Measurements from ENCODE around the gene EDAR.

EDAR gene

GRCh38 chr2:108978709-108979111, 10.3 kb downstream of the EDAR start:
- Histone ChIP-seq H3K27me3 (ENCODE audit: insufficient read depth, poor library complexity, severe bottlenecking) (peaks cover 3% of the 10 kb centered on the region), H3K4me3 (replicated peaks; ENCODE audit: insufficient read depth, low read length) (no peak overlapping the region), H3K27ac (replicated peaks) (no peak overlapping the region)
- no peak for DNase-seq (ENCODE audit: low read depth in 1 of 2, low spot score in 1 of 2)
- TF ChIP-seq POLR2AphosphoS5 (IDR thresholded peaks at IDR 0.05; ENCODE audit: low read depth) (no peak), GABPA (IDR thresholded peaks at IDR 0.05; ENCODE audit: low read depth) (no peak), SPI1 (IDR thresholded peaks at IDR 0.05; ENCODE audit: borderline replicate concordance, low read depth) (no peak)
- TF ChIP-seq, protein P1, sequence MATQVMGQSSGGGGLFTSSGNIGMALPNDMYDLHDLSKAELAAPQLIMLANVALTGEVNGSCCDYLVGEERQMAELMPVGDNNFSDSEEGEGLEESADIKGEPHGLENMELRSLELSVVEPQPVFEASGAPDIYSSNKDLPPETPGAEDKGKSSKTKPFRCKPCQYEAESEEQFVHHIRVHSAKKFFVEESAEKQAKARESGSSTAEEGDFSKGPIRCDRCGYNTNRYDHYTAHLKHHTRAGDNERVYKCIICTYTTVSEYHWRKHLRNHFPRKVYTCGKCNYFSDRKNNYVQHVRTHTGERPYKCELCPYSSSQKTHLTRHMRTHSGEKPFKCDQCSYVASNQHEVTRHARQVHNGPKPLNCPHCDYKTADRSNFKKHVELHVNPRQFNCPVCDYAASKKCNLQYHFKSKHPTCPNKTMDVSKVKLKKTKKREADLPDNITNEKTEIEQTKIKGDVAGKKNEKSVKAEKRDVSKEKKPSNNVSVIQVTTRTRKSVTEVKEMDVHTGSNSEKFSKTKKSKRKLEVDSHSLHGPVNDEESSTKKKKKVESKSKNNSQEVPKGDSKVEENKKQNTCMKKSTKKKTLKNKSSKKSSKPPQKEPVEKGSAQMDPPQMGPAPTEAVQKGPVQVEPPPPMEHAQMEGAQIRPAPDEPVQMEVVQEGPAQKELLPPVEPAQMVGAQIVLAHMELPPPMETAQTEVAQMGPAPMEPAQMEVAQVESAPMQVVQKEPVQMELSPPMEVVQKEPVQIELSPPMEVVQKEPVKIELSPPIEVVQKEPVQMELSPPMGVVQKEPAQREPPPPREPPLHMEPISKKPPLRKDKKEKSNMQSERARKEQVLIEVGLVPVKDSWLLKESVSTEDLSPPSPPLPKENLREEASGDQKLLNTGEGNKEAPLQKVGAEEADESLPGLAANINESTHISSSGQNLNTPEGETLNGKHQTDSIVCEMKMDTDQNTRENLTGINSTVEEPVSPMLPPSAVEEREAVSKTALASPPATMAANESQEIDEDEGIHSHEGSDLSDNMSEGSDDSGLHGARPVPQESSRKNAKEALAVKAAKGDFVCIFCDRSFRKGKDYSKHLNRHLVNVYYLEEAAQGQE (IDR thresholded peaks at IDR 0.05; ENCODE audit: insufficient replicate concordance, low read depth): no peak
- TF ChIP-seq, protein P2, sequence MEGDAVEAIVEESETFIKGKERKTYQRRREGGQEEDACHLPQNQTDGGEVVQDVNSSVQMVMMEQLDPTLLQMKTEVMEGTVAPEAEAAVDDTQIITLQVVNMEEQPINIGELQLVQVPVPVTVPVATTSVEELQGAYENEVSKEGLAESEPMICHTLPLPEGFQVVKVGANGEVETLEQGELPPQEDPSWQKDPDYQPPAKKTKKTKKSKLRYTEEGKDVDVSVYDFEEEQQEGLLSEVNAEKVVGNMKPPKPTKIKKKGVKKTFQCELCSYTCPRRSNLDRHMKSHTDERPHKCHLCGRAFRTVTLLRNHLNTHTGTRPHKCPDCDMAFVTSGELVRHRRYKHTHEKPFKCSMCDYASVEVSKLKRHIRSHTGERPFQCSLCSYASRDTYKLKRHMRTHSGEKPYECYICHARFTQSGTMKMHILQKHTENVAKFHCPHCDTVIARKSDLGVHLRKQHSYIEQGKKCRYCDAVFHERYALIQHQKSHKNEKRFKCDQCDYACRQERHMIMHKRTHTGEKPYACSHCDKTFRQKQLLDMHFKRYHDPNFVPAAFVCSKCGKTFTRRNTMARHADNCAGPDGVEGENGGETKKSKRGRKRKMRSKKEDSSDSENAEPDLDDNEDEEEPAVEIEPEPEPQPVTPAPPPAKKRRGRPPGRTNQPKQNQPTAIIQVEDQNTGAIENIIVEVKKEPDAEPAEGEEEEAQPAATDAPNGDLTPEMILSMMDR (IDR thresholded peaks at IDR 0.05; ENCODE audit: insufficient read depth, low read length): no peak

- TF ChIP-seq, protein P1 (IDR thresholded peaks at IDR 0.05; ENCODE audit: insufficient replicate concordance, low read depth): no peak
- no peak for TF ChIP-seq GABPA (IDR thresholded peaks at IDR 0.05; ENCODE audit: low read depth)
- TF ChIP-seq, protein P2 (IDR thresholded peaks at IDR 0.05; ENCODE audit: insufficient read depth, low read length): no peak
- TF ChIP-seq SPI1 (IDR thresholded peaks at IDR 0.05; ENCODE audit: borderline replicate concordance, low read depth): no peak
- TF ChIP-seq POLR2AphosphoS5 (IDR thresholded peaks at IDR 0.05; ENCODE audit: low read depth): no peak
- H3K27me3 ChIP-seq (ENCODE audit: insufficient read depth, poor library complexity, severe bottlenecking): peaks cover 3% of the 10 kb centered on the region
- DNase-seq (ENCODE audit: low read depth in 1 of 2, low spot score in 1 of 2): no peak
- H3K27ac ChIP-seq (replicated peaks): no peak overlapping the region
- no peak overlapping the region for H3K4me3 ChIP-seq (replicated peaks; ENCODE audit: insufficient read depth, low read length)
These were observed 13.2 kb downstream of the EDAR start for GRCh38 chr2:108975613-108976435.

- H3K4me3 ChIP-seq (replicated peaks; ENCODE audit: insufficient read depth, low read length): no peak overlapping the region
- peaks cover 3% of the 10 kb centered on the region for H3K27me3 ChIP-seq (ENCODE audit: insufficient read depth, poor library complexity, severe bottlenecking)
- TF ChIP-seq SPI1 (IDR thresholded peaks at IDR 0.05; ENCODE audit: borderline replicate concordance, low read depth) (no peak), POLR2AphosphoS5 (IDR thresholded peaks at IDR 0.05; ENCODE audit: low read depth) (no peak), GABPA (IDR thresholded peaks at IDR 0.05; ENCODE audit: low read depth) (no peak)
- TF ChIP-seq, protein P1 (IDR thresholded peaks at IDR 0.05; ENCODE audit: insufficient replicate concordance, low read depth): no peak
- TF ChIP-seq, protein P2 (IDR thresholded peaks at IDR 0.05; ENCODE audit: insufficient read depth, low read length): no peak
- H3K27ac ChIP-seq (replicated peaks): no peak overlapping the region
- DNase-seq (ENCODE audit: low read depth in 1 of 2, low spot score in 1 of 2): no peak
These were observed 14.3 kb downstream of the EDAR start for GRCh38 chr2:108974674-108975073.
